Heart left ventricle (tissue), 13 donors: ENCODE measurements around the gene CASP8.
"Not testable (repeated sequence)": the region's sequence is repeated elsewhere in the genome, so short reads cannot be mapped to it uniquely, and the experiment has no call there.

Source experiments
- CTCF ChIP-seq, 12 donors: fragments of 200-600 bp; sonication (generic) in 4 of 12; IDR thresholded peaks; one replicate each; pipeline versions ENCODE4 v1.5.0 to v1.8.0; 2018 to 2022; ENCODE audit warnings: antibody characterized with exemption in 12 of 12, mild to moderate bottlenecking in 5 of 12
- POLR2A ChIP-seq, 2 donors: fragments of 450-650 bp; IDR thresholded peaks; one replicate each; pipeline ENCODE4 v1.6.1; 2017; ENCODE audit warnings: antibody characterized with exemption in 2 of 2, mild to moderate bottlenecking in 2 of 2, moderate library complexity in 2 of 2
- donor health status: ischemic (EF 13 %, LVEDD 7.1; RV severe dilation, severe dysfunction).
- donor health status: DM: no; HTN: yes; CAD: no.
- donor health status: DM: no; HTN: no; CAD: no.
- donor health status: ischemic (EF 25% LVEDD 6.9; RV normal size, moderate dysfunction).
- donor health status: ischemic (EF 25% LVEDD 5.7; RV mildly dilated, moderate dysfunction).
- donor health status: ischemic (EF 35%, LVEDD 5.7; RV mildly dilated, moderate dysfunction).
- donor health status: nonischemic (EF 11% LVEDD 7.7; RV severe dilation, severe dysfunction).
- donor health status: DM: yes; HTN: yes; CAD: no.
- donor health status: PGD.
- donor health status: ischemic (EF 29% LVEDD 5.4; RV normal size, mild dysfunction).
- donor health status: nonischemic (EF 23%, LVEDD 6.1; RV moderate dilation, normal function).

GRCh38 chr2:201299929-201300328 lies 39.6 kb downstream of the CASP8 start:
- TF ChIP-seq CTCF, POLR2A (IDR thresholded peaks at IDR 0.05): not testable (repeated sequence)
